Measurements from ENCODE around the gene MSH3. TPM values are rescaled to one million over a fixed set of nuclear protein-coding genes. Genes with fewer than 3 reads are reported as not detected.

MSH3 gene
- total RNA-seq, 1 donor from 2014 or later, result 8.7 TPM

DNA sequence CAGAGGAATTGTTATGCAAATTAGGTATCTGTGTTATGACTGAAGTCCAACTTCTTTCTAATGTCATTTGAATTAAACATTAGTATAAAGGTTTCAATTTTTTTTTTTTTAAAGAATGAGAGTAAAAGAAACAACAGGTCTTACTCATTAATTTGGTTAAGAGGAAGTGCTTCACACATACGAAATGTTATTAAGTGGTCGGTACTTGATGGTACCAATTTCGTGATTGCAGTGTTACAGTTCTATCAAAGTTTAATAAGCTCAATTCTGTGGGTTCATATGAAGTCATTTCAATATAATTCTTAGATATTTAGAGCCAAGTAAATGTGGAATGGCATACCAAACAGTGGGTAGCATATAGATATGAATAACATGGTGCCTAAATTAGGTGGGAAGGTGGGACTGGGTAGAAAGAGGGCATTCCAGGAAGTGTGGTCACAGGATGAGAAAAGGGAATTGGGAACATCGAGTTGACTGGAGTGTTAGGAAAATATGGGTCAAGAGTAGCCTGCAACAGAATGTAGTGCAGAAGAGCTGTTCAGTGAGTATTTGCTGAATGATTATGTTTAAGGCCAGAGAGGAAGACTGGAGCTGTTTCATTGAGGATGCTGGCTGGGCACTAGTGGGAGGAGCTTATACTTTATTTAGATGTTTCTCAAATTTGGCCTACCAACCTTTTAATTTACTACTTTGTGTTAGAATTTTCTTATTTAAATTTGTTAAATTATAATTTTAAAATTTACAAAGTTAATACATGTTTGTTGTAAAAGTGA, 34.4 kb downstream of the MSH3 start:
- Histone ChIP-seq H3K27ac (no peak overlapping the region), H3K4me3 (no peak overlapping the region), H3K4me1 (no peaks in the 10 kb centered on the region), H3K27me3 (no peaks in the 10 kb centered on the region), H3K36me3 (peaks cover 0 to 2% of the 10 kb centered on the region in 2 donors), H3K9me3 (peaks cover 0 to 2% of the 10 kb centered on the region in 2 donors)
- intact Hi-C loops (cut with DNase I), result loop anchor here (5.0 kb wide), 1 partner anchor 508 kb away; no protein-coding TSS in a partner anchor
- DNase-seq (ENCODE audit: low spot score in 2 of 2), result no peak
- TF ChIP-seq CTCF (IDR thresholded peaks at IDR 0.05), result no peak

GRCh38 chr5:80689627-80690026, 35.2 kb downstream of the MSH3 start:
- Histone ChIP-seq H3K4me3 (no peak overlapping the region), H3K36me3 (no peaks in the 10 kb centered on the region), H3K27me3 (no peaks in the 10 kb centered on the region), H3K27ac (no peak overlapping the region), H3K4me1 (no peaks in the 10 kb centered on the region), H3K9me3 (no peaks in the 10 kb centered on the region)
- DNase-seq (ENCODE audit: low spot score in 2 of 2), result no peak
- no peak for TF ChIP-seq CTCF (IDR thresholded peaks at IDR 0.05)
- intact Hi-C loops (cut with DNase I), result loop anchor here (5.0 kb wide), 1 partner anchor 508 kb away; no protein-coding TSS in a partner anchor

GRCh38 chr5:80695666-80696065, 41.2 kb downstream of the MSH3 start:
- no peak for DNase-seq (ENCODE audit: low spot score in 2 of 2)
- Histone ChIP-seq H3K27me3 (no peaks in the 10 kb centered on the region), H3K36me3 (peaks cover 0 to 2% of the 10 kb centered on the region in 2 donors), H3K4me1 (no peaks in the 10 kb centered on the region), H3K9me3 (no peaks in the 10 kb centered on the region), H3K27ac (no peak overlapping the region), H3K4me3 (no peak overlapping the region)
- TF ChIP-seq CTCF (IDR thresholded peaks at IDR 0.05), result no peak
- intact Hi-C loops (cut with DNase I), result no loop called here

- H3K4me3 ChIP-seq, result no peak overlapping the region
- no peak for TF ChIP-seq CTCF (IDR thresholded peaks at IDR 0.05)
- intact Hi-C loops (cut with DNase I), result no loop called here
- peaks cover 0 to 3% of the 10 kb centered on the region in 2 donors for H3K36me3 ChIP-seq
- no peaks in the 10 kb centered on the region for H3K4me1 ChIP-seq
- no peaks in the 10 kb centered on the region for H3K9me3 ChIP-seq
- H3K27me3 ChIP-seq, result no peaks in the 10 kb centered on the region
- no peak for DNase-seq (ENCODE audit: low spot score in 2 of 2)
- H3K27ac ChIP-seq, result no peak overlapping the region
Observed at GRCh38 chr5:80696450-80696849, 42.0 kb downstream of the MSH3 start.

- TF ChIP-seq CTCF (IDR thresholded peaks at IDR 0.05), result no peak
Observed at GRCh38 chr5:80697100-80697499, 42.6 kb downstream of the MSH3 start.

More at GRCh38 chr5:80697100-80697499, 42.6 kb downstream of the MSH3 start:
- Histone ChIP-seq H3K27me3 (no peaks in the 10 kb centered on the region), H3K27ac (no peak overlapping the region), H3K36me3 (peaks cover 0 to 3% of the 10 kb centered on the region in 2 donors), H3K4me3 (no peak overlapping the region), H3K4me1 (no peaks in the 10 kb centered on the region), H3K9me3 (no peaks in the 10 kb centered on the region)
- intact Hi-C loops (cut with DNase I), result no loop called here
- no peak for DNase-seq (ENCODE audit: low spot score in 2 of 2)

Measured in ascending aorta (tissue), 2 donors.